A172 (cell line): ENCODE data around the gene CEP170. TPM values are rescaled to one million over a fixed set of nuclear protein-coding genes. Genes with fewer than 3 reads are reported as not detected.
"Not testable (repeated sequence)": the region's sequence is repeated elsewhere in the genome, so short reads cannot be mapped to it uniquely, and the experiment has no call there.

Experiments
- DNase-seq: peaks from one replicate; pipeline ENCODE4 v3.0.0-alpha.2; 2015; ENCODE audit warnings: low spot score
- total RNA-seq: library from RNA; depleted of rRNA; stranded (reverse); fragments of >200 nt; shearing (Covaris generic); gene quantifications from 2 replicates; pipeline ENCODE4 v1.2.3, GENCODE V29; 2014

CEP170 gene
- total RNA-seq, 1 experiment from 2014 or later: 179 TPM

GRCh38 chr1:243173758-243174369 lies 81.2 kb downstream of the CEP170 start:
- not testable (repeated sequence) for DNase-seq

DNA sequence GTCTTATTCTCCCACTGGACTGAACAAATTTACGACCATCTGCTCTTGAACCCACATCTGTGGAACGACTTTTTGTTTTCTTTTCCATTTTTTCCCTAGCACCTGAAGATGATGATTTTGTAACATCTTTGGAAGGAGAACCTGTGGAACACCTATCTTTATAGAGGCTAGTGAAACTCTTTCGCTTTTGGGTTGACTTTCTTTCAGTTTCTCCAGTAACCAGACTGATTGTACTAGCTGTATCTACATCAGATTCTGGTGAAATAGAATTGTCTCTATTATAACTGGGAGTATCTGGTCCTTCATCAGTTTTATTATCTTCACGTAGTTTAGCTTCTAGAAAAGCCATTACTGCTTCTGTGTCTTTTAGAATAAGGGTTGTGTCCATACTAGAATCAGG lies 90.2 kb downstream of the CEP170 start:
- not testable (repeated sequence) for DNase-seq

DNA sequence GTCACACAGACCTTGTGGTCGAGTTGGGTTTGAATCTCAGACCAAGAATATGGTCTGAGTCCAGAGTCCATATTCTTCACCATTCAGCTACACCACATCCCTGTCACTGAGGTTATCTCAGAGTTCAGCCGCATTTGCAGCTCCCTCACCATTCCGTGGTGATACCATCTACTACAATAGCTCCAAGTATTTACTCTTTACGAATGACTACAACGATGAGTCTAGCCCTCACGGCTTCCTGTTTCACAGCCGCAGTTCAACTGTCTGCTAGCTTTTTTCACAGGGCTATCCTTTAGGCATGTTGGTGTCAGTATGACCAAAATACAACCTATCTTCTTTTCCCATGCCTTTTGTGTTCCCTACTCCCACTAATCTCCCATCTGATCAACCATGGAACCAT lies 104.2 kb downstream of the CEP170 start:
- DNase-seq: not testable (repeated sequence)

DNA sequence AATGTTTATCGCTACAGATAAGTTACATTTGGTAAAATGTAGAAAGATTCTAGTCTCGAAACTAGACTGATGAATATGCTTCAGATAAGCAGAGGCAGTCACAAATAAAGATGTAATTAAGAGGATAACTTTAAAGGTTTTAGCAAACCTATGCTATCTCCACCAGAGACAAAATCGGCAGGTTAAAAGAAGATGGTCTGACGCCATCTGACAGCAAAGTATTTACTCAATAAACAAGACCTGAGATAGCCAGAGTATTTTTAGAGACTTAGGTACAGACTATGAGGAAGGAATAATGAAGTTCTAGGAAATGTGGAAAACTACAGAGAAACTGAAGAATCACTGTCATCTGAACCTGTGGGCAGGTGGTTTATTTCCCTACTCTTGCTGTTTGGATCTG lies 106.0 kb downstream of the CEP170 start:
- not testable (repeated sequence) for DNase-seq

- DNase-seq: not testable (repeated sequence)
These were observed 107.7 kb downstream of the CEP170 start for GRCh38 chr1:243147351-243147750.

DNA sequence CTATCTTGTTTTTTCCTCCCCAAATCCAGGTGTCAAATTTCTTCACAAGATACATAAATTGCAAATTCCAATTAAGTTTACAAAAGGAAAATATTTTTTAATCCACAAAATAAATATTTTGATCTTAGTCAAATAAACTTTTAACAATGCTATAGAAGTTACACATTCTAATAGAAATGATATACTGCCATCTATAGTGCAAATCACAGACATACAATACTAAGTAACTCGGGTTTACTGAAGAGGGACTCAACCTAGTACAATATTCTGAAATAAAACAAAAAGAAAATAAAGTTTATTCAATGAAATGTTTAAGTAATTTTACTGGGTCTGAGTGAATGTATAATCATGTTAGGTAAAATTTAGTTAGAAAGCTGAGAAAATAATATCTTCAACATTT lies 114.6 kb downstream of the CEP170 start:
- not testable (repeated sequence) for DNase-seq

DNA sequence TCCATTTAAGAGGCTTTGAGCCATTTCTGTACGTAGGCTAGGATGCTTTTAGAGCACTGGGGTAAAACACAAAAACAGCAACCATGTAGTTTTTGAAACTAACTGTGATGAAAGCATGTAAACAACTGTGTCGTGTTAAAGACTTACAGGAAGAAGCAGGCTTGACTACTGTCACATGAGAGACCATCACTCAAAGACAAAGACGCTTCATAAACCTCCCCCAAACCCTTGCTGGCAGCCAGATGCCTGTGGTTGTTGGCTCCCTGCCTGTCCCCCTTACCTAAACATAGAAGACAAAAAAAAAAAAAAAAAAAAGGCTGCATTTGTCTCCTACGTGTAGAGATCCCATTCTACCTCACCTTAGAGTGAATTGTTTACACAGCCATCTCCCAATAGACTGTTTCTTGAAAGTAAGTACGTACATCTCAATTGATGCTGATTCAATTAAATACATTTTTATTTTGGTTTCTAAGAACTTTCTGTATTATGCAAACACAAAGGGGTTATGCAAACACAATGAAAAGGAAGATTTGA lies 132.1 kb downstream of the CEP170 start:
- not testable (repeated sequence) for DNase-seq

- not testable (repeated sequence) for DNase-seq
These were observed 133.1 kb downstream of the CEP170 start for GRCh38 chr1:243121939-243122338.

DNA sequence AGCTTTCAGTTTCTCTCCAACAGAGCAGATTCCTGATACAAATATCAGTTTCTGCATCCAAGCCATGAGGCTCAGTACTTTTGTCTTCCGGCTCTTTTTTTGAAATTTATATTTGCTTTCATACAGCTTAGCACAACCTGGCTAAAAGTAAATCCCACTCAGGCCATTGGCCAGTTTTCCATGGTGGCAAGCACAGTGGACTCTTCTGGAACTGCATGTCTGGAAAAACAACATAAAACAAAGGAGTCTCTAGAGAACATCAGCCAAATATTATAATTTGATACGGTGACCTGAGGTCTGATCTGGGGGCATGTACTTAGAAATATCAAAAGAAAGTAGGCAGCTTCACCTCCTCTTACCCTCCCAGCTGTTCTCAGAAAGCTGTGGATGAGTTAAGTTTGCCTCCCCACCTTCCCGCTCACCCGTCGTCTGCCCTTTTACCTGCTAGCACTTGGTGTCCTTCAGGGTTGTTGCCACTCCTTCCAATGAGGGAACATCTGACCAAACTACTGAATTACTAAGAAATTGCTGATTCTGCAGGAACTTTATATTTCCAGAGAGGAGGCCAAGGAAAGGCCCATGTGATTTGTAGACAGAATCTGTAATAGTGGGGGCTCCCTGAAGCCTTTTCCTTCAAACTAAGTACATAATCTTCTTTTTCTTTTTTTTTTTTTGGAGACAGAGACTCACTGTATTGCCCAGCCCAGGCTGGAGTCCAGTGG lies 136.3 kb downstream of the CEP170 start:
- not testable (repeated sequence) for DNase-seq

DNA sequence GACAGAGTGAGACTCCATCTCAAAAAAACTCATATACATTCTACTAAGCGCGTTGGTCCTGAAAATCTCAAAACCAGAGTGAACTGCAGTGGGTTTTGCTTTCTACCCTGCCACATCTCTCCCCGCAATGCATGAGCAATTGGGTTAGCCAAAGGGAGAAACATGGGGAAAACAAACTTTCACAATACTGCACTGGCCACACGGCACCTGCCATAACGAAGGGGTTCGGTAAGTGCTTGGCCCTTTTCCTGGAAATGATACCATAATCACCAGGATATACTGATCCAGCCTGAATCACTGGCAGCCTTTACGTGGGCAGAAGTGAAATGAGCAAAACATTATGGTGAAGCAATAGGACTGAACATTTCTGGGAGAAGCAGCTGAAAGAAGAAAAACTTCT lies 138.9 kb downstream of the CEP170 start:
- not testable (repeated sequence) for DNase-seq

- not testable (repeated sequence) for DNase-seq
These were observed 140.3 kb downstream of the CEP170 start for GRCh38 chr1:243114769-243115168.

GRCh38 chr1:243114059-243114713 lies 140.9 kb downstream of the CEP170 start:
- DNase-seq: peak; percentile 15

- DNase-seq: not testable (repeated sequence)
These were observed 147.9 kb downstream of the CEP170 start for GRCh38 chr1:243107171-243107570.

- not testable (repeated sequence) for DNase-seq
These were observed 149.3 kb downstream of the CEP170 start for GRCh38 chr1:243105652-243106332.

DNA sequence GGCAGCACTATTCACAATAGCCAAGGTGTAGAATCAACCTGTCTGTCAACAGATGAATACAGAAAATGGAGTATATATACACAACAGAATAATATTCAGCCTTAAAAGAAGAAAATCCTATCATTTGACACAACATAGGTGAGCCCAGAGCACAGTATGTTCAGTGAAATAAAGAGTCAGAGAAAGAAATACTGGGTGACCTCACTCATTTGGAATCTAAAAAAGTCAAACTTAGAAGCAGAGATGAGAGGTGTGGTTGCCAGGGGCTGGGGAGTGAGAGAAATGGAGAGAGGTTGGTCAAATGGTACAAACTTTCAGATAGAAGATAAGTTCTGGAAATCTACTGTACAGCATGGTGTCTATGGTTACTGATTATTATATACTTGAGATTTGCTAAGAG lies 150.0 kb downstream of the CEP170 start:
- peak; percentile 14 for DNase-seq

- not testable (repeated sequence) for DNase-seq
These were observed 150.6 kb downstream of the CEP170 start for GRCh38 chr1:243104452-243104851.

GRCh38 chr1:243101551-243102050 lies 153.5 kb downstream of the CEP170 start:
- DNase-seq: peak; percentile 68

- DNase-seq: not testable (repeated sequence)
These were observed 167.7 kb downstream of the CEP170 start for GRCh38 chr1:243087368-243087767.
